Inflammatory macrophage treated with lipopolysaccharide for 4 hours (primary cell): ENCODE measurements around the gene SNRPA1.

Experiments used
- DNase-seq: peaks from one replicate; pipeline ENCODE4 v3.0.0-alpha.2; 2020

Gene SNRPA1

DNA sequence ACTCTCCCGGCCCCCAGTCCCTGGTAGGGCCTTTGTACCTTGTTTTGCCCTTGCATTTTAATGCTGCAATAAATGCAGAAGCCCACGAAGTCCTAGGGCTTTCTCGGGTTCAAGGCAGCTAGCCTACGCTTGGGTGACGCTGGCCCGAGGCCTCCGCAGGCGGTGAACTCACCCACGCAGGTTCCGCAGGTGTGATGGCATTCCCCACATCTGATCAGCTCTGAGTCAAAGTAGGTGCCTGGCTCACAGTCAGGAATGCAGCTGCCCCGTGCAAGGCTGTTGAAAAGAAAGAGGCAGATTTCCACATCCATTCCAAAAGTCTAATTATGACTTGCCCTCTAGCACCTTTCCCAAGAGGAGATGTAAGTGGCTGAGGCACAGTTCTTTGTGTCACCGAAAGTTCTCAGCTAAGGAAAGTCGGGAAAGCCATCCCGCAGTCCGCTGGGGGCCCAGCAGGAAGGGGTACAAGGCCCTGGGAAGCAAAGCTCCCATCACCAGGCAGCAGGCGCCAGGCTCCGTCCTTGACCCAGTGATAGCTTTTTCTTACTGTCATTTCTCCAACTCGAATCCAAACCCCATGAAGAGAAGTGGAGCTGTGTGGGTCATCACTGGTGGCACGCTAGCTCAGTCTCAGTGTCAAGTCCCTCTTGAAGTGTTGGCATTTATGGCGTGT lies 23.2 kb upstream of the SNRPA1 start:
- no peak for DNase-seq

GRCh38 chr15:101317336-101317872 lies 22.4 kb upstream of the SNRPA1 start:
- no peak for DNase-seq

DNA sequence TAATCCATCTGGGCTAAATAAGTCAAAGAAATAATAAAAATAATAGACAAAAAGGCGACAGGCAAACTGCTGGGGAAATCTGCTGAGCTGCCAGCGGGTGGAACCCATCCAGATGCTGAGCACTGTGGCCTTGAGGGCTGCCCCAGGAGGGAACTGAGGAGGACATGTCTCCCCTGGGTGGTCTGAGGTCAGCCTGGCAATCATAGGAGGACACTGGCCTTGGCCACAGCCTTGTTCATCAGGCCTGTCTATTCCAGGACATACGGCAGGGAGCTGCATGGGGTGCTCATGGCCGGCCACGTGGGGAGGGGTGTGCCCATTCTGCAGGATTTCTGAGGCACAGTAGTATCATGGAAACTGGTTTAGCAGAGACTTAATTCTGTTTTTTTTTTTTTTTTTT lies 21.5 kb upstream of the SNRPA1 start:
- no peak for DNase-seq

DNA sequence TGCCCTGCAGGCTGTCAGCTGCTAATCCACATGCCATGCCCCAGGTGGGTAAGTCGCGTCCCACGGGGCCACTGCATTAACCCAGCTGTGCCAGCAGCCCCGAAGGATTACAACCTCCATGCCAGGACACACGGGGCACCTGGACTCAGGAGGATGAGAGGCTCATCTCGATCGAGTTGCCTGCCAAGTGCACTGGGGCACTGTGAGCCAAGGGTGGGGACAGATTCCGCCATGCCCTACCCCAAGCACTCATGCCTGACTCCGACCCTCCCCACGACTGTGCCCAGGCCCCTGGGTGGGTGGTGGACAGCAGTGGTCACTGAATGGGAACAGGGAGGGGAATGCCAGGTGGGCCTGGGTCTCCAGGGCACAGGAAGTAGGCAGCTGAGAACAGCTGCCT lies 20.7 kb upstream of the SNRPA1 start:
- DNase-seq: no peak

- no peak for DNase-seq
Observed at GRCh38 chr15:101314336-101315125, 19.5 kb upstream of the SNRPA1 start.

GRCh38 chr15:101313041-101313761 lies 18.2 kb upstream of the SNRPA1 start:
- no peak for DNase-seq

DNA sequence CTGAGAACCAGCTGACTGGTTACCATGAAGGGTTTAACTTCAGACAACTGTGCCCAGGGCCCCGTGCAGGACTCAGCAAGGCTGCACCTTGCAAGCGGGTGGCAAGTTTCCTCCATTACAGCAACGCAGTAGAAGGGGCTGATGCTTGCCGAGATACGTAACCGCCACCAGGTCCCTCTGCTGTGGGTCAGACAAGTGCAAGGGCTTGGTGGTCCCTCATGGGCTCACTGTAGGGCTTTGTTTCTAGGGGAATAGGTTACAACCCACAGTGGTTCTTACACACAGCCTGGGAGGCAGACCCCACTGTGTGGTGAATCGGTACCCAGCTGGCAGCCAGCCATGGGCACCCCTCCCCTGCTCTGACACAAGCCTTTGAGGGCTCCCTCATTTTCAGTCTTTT lies 15.5 kb upstream of the SNRPA1 start:
- no peak for DNase-seq

- no peak for DNase-seq
Observed at GRCh38 chr15:101310161-101310480, 15.1 kb upstream of the SNRPA1 start.

- DNase-seq: no peak
Observed at GRCh38 chr15:101309436-101310160, 14.6 kb upstream of the SNRPA1 start.

DNA sequence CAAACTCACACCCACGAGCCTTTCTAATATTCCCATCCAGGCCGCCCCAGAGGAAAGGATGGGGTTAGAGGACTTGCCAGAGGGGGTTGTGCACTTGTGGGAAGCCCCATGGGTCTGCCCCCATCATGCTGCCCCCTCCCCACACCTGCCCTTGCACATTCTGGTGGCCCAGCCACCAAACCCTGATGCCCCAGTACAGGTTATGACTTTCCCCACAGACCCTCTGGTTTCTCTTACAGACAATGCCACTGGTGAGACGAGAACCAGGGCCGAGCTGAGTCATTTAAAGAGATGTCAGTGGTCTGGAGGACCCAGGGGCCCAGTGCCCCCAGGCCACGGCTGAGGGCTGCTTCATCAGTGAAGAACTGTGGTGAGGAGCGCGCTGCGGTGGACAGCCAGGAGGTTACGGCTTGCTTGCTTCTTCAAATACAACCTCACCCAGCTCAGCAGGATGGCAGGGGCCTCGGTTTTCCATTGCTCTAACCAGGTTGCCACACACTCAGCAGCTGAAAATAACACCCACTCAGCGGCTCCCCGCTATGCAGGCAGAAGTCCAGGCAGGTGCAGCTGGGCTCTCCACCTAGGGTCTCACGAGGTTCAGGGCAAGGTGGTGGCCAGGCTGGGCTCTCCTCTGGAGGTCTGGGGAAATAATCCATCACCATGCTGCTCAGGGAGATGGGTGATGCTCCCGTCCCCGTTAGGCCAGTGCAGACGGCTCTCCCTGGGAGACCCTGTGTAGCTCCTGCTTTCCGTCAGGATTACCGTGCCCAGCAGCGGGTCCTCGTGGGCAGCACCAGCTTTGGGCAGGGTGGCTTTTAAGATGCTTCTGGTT lies 13.8 kb upstream of the SNRPA1 start:
- no peak for DNase-seq

DNA sequence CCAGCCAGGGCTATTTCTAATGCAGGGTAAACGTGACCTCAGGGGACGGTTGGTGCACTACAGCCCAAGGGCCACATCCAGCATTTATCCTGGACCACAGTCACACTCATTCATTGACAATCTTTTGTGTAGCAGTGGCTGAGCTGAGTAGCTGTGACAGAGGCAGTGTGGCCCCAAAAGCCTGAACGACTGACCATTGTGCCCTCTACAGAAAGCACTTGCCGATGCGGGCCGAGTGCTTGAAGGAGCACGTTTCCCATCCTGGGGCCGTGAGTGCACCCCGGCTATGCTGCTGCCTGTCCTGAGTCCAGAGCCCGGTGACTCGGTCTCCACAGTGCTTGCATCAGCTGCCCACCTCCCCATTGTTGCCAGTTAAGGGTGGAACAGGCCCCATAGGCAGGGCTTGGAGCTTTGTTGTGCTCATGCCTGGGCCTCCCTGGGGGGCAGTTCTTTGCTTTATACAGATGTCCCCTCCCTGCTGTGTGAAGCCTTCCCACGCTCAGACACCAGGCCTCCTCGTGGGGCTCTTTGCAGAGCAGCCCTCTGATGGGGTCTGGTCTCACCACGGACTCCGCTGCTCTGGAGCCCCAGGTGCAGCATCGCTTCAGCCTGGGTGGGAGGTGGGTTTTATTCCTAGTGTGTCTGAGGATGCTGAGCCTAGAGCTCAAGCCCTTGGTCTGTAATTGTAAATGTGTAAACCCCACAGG lies 13.0 kb upstream of the SNRPA1 start:
- DNase-seq: no peak

DNA sequence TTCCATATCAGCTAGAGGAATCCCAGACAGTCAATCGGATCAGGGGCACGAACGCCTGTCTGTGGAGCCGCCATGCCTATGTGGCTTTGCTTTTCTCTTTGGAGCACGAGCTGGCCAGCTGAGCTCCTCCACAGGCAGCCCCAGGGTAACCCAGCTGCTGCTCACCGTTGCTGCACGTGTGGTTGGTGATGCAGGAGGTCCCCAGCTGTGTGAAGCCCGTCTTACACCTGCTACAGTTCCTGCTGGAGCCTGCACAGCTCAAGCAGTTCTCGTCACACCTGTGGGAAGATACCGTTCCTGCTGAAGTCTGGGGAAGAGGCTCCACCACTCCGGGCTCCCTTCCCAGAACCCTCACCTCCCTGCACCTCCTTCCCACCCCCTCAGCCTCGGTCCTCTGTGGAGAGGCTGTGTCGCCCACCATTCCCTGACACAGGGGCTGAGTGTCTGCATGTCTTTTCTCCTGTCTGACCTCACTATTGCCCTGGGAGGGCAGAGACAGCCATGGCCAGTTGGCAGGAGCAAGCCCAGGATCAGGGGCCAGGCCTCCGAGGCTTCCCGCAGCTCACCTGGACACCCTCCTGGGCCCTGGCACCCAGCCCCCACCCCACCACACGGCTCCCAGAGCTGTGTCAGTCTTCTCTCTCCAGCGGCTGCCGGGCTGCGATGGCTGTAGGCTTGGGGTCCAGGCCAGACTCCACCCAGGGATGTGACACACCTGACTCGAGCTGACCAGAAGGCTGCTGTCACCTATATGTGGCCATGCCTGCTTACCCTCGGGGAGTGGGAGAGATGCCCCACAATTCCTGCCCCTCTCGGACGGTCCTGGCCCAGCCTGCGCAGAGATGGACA lies 12.2 kb upstream of the SNRPA1 start:
- no peak for DNase-seq

DNA sequence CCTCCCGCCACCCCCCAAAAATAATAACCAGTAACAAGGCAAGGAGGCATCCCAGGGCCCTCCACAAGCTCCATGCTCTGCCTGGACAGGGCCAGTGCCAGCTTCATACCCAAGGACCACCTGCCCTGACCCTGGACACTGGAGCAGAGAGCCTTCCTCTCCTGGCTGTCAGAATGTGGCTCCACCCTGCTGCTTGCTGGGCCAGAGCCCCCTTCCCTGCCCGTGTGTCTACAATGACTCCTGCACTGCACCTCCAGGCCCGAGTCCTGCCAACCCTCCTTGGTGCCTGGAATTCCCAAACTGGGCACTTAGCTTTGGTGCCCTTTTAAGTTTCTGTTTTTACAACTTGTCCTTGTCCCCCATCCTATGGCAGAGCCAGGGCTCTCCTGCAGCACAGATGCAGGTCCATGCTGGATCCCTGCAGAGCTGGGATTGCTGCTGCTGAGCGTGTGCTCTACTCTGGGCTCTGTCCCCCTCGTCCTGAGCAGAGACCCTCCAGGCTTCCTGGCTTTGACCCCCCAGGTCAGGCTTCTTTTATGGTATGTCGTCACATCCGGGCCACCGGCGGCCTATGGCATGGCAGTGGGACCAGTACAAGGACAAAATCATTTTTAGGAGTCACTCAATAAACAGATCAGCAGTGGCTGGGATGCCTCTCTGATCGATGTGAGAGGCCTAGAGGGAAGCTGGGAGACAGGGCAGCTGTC lies 11.4 kb upstream of the SNRPA1 start:
- no peak for DNase-seq

GRCh38 chr15:101305820-101306255 lies 10.8 kb upstream of the SNRPA1 start:
- DNase-seq: no peak

GRCh38 chr15:101303408-101303807 lies 8.4 kb upstream of the SNRPA1 start:
- DNase-seq: no peak

DNA sequence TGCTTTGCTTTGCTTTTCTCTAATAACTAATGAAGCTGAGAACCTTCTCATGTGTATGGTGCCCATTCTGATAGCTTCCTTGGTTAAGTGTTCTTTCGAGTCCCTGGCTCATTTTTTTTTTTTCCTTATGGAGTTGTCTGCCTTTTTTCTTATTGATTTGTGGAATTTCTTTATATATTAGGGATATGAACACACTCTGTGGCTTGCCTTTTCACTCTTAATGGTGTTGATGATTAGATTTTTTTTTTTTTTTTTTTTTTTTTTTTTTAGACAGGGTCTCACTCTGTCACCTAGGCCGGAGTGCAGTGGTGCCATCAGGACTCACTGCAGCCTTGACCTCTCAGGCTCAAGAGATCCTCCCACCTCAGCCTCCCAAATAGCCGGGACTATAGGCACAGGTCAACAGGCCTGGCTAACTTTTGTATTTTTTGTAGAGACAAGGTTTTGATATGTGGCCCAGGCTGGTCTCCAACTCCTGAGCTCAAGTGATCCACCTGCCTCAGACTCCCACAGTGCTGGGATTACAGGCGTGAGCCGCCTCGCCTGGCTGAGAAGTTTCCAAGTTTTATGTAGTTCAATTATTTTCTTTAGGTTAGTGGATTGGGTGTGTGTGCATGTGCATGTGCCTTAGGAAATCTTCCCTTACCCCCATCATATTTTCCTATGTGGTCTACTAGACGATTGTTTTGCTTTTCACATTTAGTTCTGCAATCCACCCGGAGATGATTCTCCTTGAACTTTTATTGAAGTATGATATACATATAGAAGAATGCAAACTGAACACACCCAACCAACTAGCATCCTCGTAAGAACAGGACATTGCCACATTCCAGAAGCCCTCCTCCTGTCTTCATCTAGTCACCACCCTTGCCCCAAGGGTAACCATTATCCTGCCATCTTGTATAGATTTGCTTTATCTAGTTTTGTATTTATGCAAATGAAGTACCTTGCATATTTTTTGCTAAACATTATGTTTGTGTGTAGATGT lies 1.7 kb upstream of the SNRPA1 start:
- no peak for DNase-seq

DNA sequence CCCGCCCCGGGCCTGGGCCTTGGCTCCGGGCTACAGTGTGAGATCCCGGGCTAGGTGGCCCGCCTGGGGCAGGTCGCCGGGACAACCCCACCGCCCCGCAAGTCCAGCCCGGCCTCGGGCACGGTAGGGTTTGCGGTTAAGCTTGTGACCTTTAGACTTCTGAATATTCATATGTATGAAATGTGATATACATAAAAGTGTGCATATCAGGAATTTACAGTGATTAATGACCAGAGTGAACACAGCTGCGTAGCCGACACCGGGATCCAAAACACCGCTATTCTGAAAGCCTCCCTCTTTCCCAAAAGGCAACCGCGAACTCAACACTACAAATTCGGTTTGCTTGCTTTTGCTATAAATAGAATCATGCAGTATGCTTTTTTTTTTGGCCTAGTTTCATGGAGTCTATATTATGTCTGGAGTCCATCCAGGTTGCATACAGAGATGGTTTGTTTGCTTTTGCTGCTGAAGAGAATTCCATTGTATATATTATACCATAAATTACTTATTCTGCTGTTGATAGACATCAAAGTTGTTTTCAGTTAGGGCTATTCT lies 636 bp upstream of the SNRPA1 start:
- no peak for DNase-seq

- DNase-seq: no peak
Observed at GRCh38 chr15:101293122-101293521, 1.9 kb downstream of the SNRPA1 start.
